ENCODE results near the gene DDX17.
A peak's percentile ranks its signal among the peaks of the same experiment; 100 is the strongest.

The DDX17 gene

GRCh38 chr22:38506118-38506962 lies at the start of gene DDX17:
DDX17 (minus strand) TSS chr22:38506311.
- peak within 1 kb of the TSS; percentile 98 for H3K4me3 ChIP-seq (ENCODE audit: low read depth, low read length)
- no peak for TF ChIP-seq CTCF (IDR thresholded peaks at IDR 0.05; ENCODE audit: borderline replicate concordance, insufficient read depth, low read depth, low read length)

- no peak for TF ChIP-seq CTCF (IDR thresholded peaks at IDR 0.05; ENCODE audit: borderline replicate concordance, insufficient read depth, low read depth, low read length)
- no peak overlapping the region for H3K4me3 ChIP-seq (ENCODE audit: low read depth, low read length)
Observed at GRCh38 chr22:38554281-38554680, 48.2 kb upstream of the DDX17 start.

GRCh38 chr22:38549101-38549894 lies 43.2 kb upstream of the DDX17 start:
- no peak for TF ChIP-seq CTCF (IDR thresholded peaks at IDR 0.05; ENCODE audit: borderline replicate concordance, insufficient read depth, low read depth, low read length)
- H3K4me3 ChIP-seq (ENCODE audit: low read depth, low read length) = no peak overlapping the region

- TF ChIP-seq CTCF (IDR thresholded peaks at IDR 0.05; ENCODE audit: borderline replicate concordance, insufficient read depth, low read depth, low read length) = no peak
- no peak overlapping the region for H3K4me3 ChIP-seq (ENCODE audit: low read depth, low read length)
Observed at GRCh38 chr22:38540701-38541100, 34.6 kb upstream of the DDX17 start.

GRCh38 chr22:38531251-38531938 lies 25.3 kb upstream of the DDX17 start:
- TF ChIP-seq CTCF (IDR thresholded peaks at IDR 0.05; ENCODE audit: borderline replicate concordance, insufficient read depth, low read depth, low read length) = no peak
- no peak overlapping the region for H3K4me3 ChIP-seq (ENCODE audit: low read depth, low read length)

GRCh38 chr22:38524429-38524828 lies 18.3 kb upstream of the DDX17 start:
- no peak for TF ChIP-seq CTCF (IDR thresholded peaks at IDR 0.05; ENCODE audit: borderline replicate concordance, insufficient read depth, low read depth, low read length)
- no peak overlapping the region for H3K4me3 ChIP-seq (ENCODE audit: low read depth, low read length)

Data from GM12875 (cell line).